Embryonic facial prominence (tissue), 1 donor: Measurements from ENCODE around the gene MTREX.

Source experiments
- DNase-seq: peaks from one replicate; pipeline ENCODE4 v3.0.0-alpha.2; 2016; ENCODE audit errors: extremely low spot score

The MTREX gene

DNA sequence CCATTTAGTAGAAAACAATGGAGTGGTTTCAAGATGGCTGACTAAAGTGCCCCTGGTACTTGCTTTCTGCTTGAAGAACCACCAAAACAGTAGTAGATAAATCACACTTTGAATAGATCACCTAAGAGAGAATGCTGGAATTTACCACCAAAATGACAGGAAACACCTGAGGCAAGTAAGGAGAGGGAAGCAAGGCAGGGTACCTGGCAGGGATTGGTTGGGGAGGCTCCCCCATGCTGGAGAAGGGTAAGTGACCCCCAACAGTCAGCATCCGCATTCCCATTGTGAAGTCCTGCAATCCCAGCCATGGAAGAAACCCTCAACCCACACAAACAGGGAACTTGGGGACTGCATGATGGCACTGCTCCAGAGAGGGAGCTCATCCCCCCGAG lies 121.4 kb downstream of the MTREX start:
- no peak for DNase-seq

DNA sequence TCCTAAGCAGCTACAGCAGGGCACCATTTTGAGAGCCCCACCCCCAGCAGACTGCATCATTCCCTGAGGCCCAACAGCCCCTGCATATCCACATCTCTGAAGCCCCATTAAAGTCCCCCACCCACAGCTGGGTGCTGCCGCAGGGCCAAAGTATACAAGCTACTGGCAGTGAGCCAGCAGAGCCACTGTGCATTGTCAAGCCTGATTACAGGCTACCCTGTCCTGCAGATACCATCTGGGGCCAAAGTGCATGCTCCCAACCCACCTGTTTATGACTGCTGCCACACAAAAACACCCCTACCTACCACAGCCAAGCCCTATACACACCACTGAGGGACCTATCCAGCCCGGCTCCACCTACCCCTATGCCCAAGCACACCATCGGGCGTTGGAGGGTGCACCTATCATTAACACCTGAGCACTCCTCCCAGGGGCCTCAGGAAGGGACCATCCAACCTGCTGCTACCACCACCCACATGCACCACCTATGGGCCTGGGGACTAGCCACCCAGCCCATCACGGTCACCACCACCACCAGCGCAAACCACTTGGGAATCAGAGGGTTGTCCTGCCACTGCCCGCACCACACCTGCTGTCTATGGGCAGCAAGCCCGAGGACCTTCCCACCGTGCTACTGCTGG lies 121.9 kb downstream of the MTREX start:
- DNase-seq: no peak

DNA sequence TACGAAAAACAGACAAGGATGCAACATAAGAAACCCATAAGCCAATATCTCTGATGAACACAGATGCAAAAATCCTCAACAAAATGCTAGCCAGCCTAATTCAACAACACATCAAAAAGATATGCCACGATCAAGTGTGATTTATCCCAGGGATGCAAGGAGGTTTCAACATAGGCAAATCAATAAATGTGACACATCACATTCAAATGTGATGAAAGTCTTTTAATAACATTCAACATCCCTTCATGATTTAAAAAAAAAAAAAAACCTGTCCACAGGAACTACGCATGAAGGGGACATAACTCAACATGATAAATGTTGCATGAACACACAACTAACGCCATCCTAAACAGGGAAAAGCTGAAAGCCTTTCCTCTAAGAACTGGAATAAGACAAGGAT lies 124.8 kb downstream of the MTREX start:
- no peak for DNase-seq

DNA sequence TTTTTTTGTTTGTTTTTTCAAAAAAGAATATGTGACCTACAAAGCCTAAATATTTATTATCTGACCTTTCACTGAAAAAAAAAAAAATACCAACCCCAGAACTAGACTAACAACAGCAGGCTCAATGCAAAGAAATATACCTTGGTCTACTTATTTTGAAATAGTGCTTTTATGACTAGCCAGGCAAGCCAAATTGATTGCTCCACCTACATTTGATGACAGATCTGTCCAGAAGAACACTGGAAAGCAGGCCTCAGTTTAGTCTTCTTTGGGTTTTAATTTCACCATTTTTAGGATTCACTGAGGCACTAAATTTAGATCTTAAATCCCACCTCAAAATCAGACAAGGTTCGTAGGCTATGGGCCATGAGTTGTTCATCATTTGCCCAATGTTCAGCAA lies 129.7 kb downstream of the MTREX start:
- DNase-seq: no peak

DNA sequence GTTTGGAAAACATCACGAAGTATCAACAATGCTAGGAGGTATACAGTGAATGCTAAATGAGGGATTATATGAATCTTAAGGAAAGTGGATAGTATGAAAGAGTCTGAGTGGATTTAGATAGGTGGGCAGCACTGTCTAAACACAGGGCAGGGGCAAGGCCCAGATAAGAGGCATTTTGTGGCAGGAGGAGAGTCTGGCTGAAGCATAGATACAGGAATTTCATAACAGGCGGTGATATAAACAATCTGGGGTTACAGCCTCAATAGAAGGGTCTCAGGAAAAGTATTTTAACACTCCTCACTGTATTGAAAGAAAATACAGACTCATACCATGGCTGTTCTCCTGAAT lies 130.0 kb downstream of the MTREX start:
- DNase-seq: no peak

DNA sequence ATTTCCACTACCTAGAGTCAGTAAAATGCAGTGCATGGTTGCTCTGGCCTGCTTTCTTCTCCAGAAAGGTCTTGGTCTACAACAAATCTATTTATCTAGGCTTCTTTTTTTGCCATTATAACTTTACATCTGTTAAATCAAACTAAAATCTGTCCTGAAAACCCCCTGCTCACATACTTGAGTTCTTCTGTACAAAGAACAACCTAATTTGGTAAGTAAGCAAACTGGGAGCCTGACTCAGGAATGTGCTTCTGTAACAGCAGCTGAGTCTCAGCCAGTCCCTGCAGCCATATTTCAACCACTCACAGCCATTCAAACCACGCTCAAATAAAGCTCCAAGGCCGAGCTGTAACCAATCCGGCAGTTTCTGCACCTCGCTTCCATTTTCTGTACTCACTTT lies 131.2 kb downstream of the MTREX start:
- no peak for DNase-seq

DNA sequence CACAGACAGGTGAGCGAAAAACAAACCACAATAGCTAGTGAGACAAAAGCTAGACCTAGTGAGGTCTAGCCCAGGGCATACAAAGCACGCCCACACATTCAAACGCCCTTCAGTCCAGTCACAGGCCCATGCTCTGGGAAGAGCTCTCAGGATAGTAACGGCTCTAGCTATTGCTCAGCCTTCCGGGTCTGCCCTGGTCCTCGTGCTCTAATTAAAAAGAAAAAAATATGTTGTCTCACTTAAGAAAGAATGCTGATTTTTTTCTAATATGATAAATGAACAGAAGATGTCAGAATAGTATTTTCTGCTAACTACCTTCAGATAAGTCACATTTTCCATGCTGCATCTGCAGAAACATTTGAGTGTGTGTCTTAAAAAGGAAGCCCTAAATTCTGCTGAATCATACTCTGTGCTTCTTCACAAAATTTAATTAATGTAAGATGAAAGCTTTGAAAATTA lies 132.4 kb downstream of the MTREX start:
- no peak for DNase-seq

DNA sequence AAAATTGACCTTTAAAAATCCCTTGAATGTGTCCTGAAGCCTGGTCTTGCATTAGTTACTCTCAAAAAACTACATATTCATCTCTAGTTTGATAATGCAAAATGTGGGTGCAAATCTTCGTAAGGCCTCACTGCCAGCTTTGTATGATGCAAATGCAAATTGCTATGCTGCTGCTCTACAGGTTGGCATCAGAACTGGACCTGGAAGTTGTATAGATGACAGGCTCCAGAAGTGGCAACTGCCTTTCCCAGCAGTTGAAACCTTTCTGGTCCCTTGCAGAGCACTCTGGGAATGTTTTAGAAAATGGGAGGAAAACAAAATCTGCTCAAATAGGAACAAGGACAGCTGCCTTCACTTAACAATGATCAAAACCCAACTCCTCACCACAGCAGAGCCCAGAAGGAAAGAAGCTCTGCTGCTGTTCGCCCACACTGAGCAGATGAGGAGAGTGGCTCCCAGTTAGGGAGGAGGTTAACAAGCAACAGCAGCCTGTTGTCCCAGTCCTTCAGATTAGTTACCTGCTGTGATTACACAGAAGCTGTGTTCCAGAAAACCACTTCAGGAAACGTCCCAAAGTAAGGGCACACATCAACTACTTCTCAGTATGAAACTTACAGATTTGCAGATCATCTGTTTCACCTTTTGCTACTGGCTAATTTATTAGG lies 133.4 kb downstream of the MTREX start:
- DNase-seq: no peak

DNA sequence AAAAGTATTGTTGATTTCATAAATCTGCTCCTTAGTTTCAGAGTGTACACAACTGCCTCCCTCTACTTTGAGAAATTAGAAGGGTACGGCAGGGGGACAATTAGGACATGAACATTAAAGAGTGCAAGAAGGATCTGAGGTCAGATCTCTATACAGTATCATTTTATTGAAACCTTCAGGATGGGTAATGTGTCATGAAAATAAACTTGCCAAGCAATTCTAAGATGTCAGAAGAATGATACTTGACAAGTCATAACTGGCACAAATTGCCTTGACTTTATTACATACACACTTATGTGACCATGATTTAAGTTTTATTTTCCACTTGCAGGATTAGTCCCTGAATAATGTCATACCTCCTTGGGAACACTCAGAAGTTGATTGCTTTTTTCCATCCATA lies 134.2 kb downstream of the MTREX start:
- no peak for DNase-seq

DNA sequence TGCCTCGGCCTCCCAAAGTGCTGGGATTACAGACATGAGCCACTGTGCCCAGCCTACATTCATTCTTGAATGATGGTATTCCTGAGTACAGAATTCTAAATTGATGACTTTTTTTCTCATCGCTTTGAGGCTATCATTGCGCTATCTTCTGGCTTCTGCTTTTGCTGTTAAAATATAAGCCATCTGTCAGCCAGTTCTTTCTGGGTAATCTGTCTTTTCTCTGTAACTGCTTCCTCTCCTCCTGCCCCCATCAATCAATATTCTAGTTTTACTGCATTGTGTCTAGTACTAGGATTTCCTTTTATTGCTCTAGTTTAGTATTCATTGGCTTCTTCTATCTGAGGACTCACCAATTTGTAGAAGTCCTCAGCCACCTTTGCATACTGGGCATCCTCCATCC lies 138.0 kb downstream of the MTREX start:
- no peak for DNase-seq

DNA sequence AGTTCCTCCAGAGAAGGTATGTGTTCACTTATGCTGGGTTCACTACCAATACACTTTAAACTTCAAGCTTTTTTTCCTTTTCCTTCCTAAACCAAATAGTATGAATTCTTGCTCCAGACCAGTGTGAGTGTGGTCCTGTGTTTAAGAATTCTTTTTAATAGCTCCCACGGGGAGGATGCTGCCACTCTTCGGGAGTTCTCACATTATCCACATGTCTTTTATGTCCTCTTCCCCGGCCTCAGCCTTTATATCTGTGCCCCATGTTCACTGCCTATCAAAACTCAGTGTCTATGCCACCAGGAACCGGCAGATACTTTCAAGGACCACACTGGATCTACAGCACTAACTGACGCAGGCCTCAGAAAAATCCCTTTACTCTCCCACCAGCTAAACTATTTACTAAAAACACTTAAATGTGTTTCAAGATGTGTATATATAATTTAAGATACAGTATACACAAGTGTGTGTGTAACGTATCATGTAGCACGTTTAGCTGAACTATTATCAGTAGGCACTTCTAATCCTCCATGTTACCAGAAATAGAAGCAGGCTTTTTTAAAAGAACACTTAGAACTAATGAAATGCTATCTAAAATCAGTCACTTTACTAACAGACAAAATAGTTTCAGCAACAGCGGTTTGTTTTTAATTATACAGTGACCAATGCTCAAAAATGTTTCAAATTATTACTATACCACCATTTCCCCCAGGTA lies 139.0 kb downstream of the MTREX start:
- no peak for DNase-seq

DNA sequence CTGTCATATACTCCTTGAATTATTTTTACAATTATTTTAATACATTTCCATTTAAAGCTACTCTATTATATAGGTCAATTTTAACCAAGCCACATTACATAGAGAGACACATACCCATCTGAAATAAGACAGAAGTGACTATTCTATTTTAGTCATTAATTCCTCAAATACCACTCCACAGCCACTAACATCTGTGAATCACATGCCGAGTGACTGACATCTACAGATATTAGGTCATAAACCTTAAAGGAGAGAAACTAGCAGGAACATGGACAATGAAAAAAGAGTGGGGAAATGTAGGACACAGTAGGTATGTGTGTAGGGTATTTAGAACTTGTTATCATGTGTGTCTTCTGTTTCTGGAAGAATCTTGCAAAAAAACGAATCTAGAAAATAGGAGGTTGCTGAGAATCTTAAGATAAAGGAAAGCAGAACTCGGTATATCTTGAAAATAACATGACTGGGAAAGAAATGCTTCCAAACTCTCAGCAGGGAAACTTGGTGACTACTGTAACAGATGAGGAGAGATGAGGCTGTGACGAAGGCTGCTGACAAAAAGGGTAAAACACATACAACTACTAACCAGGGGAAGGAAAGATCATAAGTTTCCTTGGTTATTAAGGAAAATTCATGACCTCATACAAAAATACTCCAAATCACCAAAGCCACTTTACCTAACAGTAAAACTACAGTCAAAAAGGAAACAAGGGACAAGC lies 142.4 kb downstream of the MTREX start:
- DNase-seq: no peak

DNA sequence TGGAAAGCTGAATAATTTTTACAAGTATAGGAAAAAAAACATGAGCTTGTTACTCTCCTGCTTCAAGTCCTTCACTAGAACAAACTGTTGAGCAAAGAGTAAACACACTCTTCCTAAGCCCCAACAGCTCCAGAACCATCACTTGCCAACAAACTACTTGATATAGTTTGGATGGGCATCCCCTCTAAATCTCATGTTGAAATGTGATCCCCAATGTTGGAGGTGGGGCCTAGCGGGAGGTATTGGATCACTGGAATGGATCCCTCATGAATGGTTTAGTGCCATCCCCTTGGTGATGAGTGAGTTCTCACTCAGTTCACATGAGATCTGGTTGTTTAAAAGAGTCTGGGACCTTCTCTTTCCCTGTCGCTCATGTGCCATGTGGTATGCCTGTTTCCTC lies 144.2 kb downstream of the MTREX start:
- DNase-seq: no peak

DNA sequence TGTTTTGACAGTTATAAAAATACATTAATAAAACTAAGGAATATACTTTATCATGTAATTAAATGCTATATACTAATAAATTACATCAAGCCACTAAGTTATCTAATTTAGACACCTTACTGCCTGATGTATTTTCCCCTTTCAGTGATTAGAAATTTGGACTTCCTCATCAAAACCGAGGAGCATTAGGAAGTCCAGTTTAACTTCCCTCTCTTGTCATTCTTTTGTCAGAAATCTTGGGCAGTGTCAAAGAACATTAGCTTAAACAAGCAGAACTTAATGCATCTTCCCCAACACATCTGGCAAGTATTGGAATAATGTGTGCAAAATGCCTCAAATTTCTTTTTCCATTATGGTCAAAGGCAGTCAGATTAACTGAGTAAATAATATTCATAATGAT lies 145.4 kb downstream of the MTREX start:
- no peak for DNase-seq

DNA sequence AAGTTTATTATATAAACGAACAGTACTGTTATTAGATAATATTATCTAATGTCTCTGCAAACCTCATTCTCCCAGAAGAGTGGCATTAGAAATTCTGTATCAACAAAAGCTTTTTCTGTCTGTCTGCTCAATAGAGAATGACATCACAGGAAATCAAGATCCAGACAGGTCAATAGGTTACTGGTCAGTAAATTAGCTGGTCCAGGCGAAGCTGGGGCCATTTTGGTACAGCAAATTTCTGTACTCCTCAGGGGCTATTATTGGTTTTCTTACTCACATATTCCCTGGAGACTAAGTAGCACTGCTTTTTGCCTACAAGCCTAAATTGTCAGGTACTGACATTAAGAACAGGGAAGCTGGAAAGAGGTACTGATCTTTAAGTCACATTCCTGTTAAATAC lies 146.5 kb downstream of the MTREX start:
- DNase-seq: no peak

DNA sequence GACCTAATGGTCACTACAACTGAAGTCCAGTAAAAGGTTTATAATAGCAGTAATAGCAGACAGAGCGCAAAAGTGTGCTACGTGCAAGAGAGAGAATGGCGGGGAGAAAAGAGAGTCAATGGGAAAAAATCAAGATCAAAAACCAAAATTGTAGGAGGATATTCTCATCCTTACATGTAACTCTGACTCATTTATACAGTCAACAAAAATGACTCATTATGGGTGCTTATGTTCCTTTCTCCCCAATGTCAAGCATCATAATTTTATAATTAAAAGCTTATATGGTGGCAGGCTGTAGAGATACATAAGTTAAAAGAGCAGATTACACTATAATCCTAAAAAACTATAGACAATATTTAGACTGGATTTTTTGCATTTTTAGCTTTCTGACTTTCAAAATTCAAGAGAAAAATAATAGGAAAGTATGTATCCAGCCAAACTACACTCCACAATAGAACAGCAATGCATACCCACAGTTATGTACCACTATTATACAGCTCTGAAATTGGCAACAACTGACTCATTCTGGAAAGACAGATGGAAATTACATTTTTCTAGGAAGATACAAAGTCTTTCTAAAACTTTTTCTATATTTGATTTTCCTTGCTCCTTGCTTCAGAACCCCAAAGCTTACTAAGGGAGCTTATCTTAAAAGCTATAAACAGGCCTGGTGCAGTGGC lies 148.6 kb downstream of the MTREX start:
- no peak for DNase-seq

DNA sequence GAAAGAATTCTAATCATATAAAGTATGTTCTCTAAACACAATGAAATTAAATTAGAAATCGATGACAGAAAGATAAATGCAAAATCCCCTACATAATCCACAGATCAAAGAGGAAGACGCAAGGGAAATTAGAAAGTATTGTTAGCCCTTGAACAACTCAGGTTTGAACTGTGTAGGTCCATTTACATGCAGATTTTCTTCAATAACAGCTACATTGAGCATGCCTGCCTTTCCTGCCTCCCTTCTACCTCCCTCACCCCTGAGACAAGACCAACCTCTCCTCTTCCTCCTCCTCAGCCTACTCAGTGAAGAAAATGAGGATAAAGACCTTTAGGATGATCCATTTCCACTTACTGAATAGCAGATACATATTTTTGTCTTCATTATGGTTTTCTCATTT lies 151.8 kb downstream of the MTREX start:
- no peak for DNase-seq

DNA sequence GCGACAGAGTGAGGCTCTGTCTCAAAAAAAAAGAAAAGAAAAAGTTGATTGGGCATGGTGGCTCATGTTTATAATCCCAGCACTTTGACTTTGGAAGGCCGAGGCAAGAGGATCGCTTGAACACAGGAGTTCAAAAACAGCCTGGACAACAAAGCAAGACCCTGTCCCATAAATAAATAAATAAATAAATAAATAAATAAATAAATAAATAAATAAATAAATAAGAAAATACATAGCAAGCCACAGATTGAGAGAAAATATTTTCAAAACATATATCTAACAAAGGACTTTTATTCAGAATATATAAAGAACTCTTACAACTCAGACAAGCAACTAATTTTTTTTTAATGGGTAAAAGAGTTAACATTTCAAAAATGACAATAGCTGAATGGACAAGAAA lies 155.8 kb downstream of the MTREX start:
- no peak for DNase-seq

DNA sequence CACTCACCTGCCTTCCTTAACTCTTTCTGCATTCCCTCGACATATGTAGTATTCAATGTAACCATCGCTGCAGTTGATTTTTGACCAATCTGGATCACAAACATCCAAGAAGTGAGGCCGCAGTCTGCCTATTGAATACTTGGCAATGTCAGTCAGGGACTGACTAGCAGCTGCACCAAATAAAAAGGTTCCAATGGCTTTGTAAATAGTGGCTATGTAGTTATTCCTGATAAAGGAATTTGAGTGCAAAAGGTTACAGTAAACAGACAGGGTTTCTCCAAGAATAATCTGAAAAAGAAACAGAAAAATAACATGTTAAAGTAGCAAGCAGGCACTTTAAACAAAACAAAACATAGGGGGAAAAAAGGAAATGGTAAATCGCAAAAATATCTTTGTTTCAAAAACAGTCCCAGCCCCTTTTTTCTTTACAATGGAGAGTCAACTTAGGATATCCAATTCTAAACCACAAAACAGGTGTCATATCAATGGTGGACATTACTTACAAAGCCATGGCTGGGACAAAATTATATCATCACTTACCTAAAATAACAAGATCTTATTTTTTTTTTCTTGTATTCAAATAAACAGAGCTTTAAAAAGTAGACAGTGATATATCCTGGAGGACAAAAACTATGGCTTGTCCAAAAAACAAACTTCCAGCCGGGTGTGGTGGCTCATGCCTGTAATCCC lies 160.2 kb downstream of the MTREX start:
- DNase-seq: no peak

DNA sequence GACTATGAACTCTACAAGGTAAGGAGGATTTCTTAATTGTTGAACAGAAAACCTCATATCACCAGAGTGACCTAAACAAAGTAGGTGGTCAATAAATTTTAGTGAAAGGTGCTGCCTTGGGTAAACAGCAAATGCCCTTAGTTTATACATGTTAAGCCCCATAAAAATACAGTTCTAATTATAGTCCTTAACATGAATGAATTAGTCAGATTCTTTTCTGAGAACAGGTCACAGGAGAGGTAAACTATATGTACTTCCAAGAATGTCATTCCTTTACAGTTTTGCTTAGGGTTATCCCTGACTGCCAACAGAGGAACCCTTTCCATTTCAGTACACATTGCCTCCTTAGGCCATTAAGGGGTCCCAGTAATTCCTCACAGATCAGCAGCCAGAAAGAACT lies 162.1 kb downstream of the MTREX start:
- no peak for DNase-seq

DNA sequence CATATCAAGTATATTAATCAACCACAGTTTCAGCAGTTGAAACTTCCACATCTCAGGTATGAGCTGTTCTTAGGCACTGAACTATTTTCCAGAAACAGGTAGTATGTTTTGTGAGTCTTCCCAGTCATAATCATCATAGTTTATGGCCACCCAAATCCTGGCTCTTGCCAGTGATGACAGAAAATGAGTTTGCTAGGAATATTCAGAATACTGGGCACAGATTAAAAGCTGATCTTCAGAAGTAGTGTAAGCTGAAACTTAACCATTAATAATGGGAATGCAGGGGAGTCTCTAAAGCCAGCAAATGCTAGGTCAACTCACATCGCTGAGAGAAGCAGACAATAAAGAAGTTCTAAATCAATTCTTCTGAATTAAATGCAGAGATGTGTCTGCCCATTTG lies 162.5 kb downstream of the MTREX start:
- DNase-seq: no peak

DNA sequence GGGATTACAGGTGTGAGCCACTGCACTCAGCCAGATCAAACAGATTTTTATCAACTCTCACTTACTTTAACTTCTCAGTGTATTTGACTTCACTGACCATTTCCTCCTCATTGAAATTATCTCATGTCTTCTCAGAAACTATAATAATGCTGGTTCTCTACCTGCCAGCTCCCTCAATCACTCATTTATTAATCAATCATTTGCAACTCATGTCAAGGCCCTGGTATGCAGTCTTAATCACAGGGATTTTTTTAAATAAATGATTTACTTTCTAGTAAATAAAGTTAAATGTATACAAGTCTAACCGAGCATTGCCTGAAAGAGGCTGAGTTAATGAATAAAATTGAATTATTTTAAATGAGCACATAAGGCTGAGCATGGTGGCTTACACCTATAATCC lies 163.7 kb downstream of the MTREX start:
- DNase-seq: no peak
